Stomach (tissue), 9 donors: ENCODE measurements around the gene RNF5. TPM values are rescaled to one million over a fixed set of nuclear protein-coding genes. Genes with fewer than 3 reads are reported as not detected.

ENCODE experiments used
- DNase-seq, 2 donors: peaks; one replicate each; pipeline versions ENCODE4 v3.0.0 to v3.0.0-alpha.2; 2013 to 2019
- H3K27ac ChIP-seq, 5 donors: fragments of 200-600 bp in 4 of 5; sonication (generic) in 4 of 5; one replicate each; pipeline ENCODE4 v1.5.1; 2013 to 2019; ENCODE audit warnings: mild to moderate bottlenecking in 1 of 5, moderate library complexity in 1 of 5
- H3K27me3 ChIP-seq, 3 donors: fragments of 200-600 bp; sonication (generic); one replicate each; pipeline ENCODE4 v1.5.1; 2017 to 2019; ENCODE audit warnings: mixed run types in 1 of 3
- H3K36me3 ChIP-seq, 4 donors: fragments of 200-600 bp; sonication (generic); 1 replicate in 3 of 4; 2 replicates in 1 of 4; pipeline ENCODE4 v1.5.1; 2016 to 2019
- H3K4me1 ChIP-seq, 4 donors: fragments of 200-600 bp; sonication (generic); one replicate each; pipeline ENCODE4 v1.5.1; 2016 to 2019
- H3K4me3 ChIP-seq, 4 donors: fragments of 200-600 bp; sonication (generic) in 3 of 4; one replicate each; pipeline ENCODE4 v1.5.1; 2016 to 2019; ENCODE audit warnings: mild to moderate bottlenecking in 1 of 4
- H3K9me3 ChIP-seq, 4 donors: fragments of 200-600 bp; sonication (generic); one replicate each; pipeline ENCODE4 v1.5.1; 2016 to 2019
- CTCF ChIP-seq, 7 experiments: fragments of 450-650 bp in 4 of 7; fragments of 200-600 bp in 3 of 7; sonication (generic) in 3 of 7; IDR thresholded peaks; one replicate each; pipeline ENCODE4 v1.5.1; 2016 to 2019; ENCODE audit warnings: antibody characterized with exemption in 7 of 7, control low read depth in 2 of 7, mild to moderate bottlenecking in 1 of 7
- EP300 ChIP-seq: sonication (generic); formaldehyde crosslinking; IDR thresholded peaks from one replicate; pipeline ENCODE4 v1.6.1; 2017; ENCODE audit warnings: antibody characterized with exemption
- POLR2A ChIP-seq, 4 donors: fragments of 450-650 bp; IDR thresholded peaks; one replicate each; pipeline ENCODE4 v1.6.1; 2016; ENCODE audit warnings: antibody characterized with exemption in 4 of 4, control low read depth in 2 of 4, mild to moderate bottlenecking in 1 of 4, moderate library complexity in 1 of 4
- POLR2AphosphoS5 ChIP-seq, 3 donors: sonication (generic); formaldehyde crosslinking; IDR thresholded peaks; one replicate each; pipeline ENCODE4 v1.6.1; 2016; ENCODE audit warnings: antibody characterized with exemption in 3 of 3
- WGBS, 5 donors: extraction: QIAGEN DNeasy Blood & Tissue Kit in 3 of 5; methylation state at CpG; one replicate each; pipeline versions ENCODE4 v1.1.5 to v1.1.7; 2013 to 2018; 5-methylcytosine and 5-hydroxymethylcytosine counted together
- intact Hi-C: fragments of 100-400 bp; cut with DNase I; formaldehyde crosslinking; loops from one replicate; pipeline ENCODE4 v1.15.1; 2023; ENCODE audit warnings: low total_unique reads
- polyA plus RNA-seq, 3 donors: library from polyadenylated mRNA; stranded (reverse); fragments of 200-250 nt; gene quantifications; one replicate each; pipeline ENCODE4 v1.2.3, GENCODE V29; 2013
- total RNA-seq, 5 donors: library from RNA; depleted of rRNA; stranded (reverse); fragments of >200 nt; gene quantifications; one replicate each; pipeline versions ENCODE4 v1.1.0 to v1.2.3, GENCODE V29; 2014 to 2016
- donor health status: healthy with polysubstance abuse.
- donor health status: Bipolar disorder and iron deficiency.
- donor health status: healthy.

The RNF5 gene
- total and polyA plus RNA-seq, 8 donors, result 22.6 to 107 (median 66.0) TPM

GRCh38 chr6:32167154-32167760, 10.9 kb upstream of the RNF5 start:
- peaks cover 42 to 84% (median 81%) of the 10 kb centered on the region in 4 donors for H3K36me3 ChIP-seq
- 53 to 79% (median 64%) methylated on average over 24 to 32 of the region's 32 CpGs for WGBS, 5 donors
- TF ChIP-seq POLR2A (IDR thresholded peaks at IDR 0.05), result no peak
- no peak for TF ChIP-seq POLR2AphosphoS5 (IDR thresholded peaks at IDR 0.05)
- TF ChIP-seq EP300, result no peak
- no peak for TF ChIP-seq CTCF (IDR thresholded peaks at IDR 0.05)

GRCh38 chr6:32167761-32168262, 10.4 kb upstream of the RNF5 start:
- peak overlapping the region; percentile 28 to 75 (median 69) for H3K27ac ChIP-seq
- H3K9me3 ChIP-seq, result no peaks in the 10 kb centered on the region
- no peak overlapping the region for H3K4me3 ChIP-seq
- no peaks in the 10 kb centered on the region for H3K27me3 ChIP-seq
- WGBS, 5 donors, result 27 to 41% (median 36%) methylated on average over 6 of the region's 6 CpGs
- peaks cover 29 to 54% (median 37%) of the 10 kb centered on the region in 4 donors for H3K4me1 ChIP-seq
- DNase-seq, result peak in 1 of 2 donors; percentile 65
- TF ChIP-seq EP300, result no peak
- no peak for TF ChIP-seq POLR2A (IDR thresholded peaks at IDR 0.05)
- TF ChIP-seq POLR2AphosphoS5 (IDR thresholded peaks at IDR 0.05), result no peak
- no peak for TF ChIP-seq CTCF (IDR thresholded peaks at IDR 0.05)
- intact Hi-C loops, result no loop called here
- H3K36me3 ChIP-seq, result peaks cover 42 to 78% (median 76%) of the 10 kb centered on the region in 4 donors

More at GRCh38 chr6:32167154-32167760, 10.9 kb upstream of the RNF5 start:
- H3K9me3 ChIP-seq, result no peaks in the 10 kb centered on the region
- no peak overlapping the region for H3K4me3 ChIP-seq
- no peak for DNase-seq
- no peaks in the 10 kb centered on the region for H3K27me3 ChIP-seq
- intact Hi-C loops, result no loop called here
- peak overlapping the region; percentile 28 to 75 (median 69) for H3K27ac ChIP-seq
- H3K4me1 ChIP-seq, result peaks cover 24 to 49% (median 36%) of the 10 kb centered on the region in 4 donors

GRCh38 chr6:32168350-32168749, 9.9 kb upstream of the RNF5 start:
- Histone ChIP-seq H3K27ac (peak overlapping the region; percentile 39 to 75 (median 69)), H3K9me3 (no peaks in the 10 kb centered on the region), H3K4me3 (no peak overlapping the region), H3K27me3 (no peaks in the 10 kb centered on the region), H3K4me1 (peaks cover 34 to 54% (median 40%) of the 10 kb centered on the region in 4 donors), H3K36me3 (peaks cover 42 to 73% (median 71%) of the 10 kb centered on the region in 4 donors)
- no peak for TF ChIP-seq POLR2A (IDR thresholded peaks at IDR 0.05)
- intact Hi-C loops, result no loop called here
- DNase-seq, result no peak
- WGBS, 5 donors, result 37 to 63% (median 55%) methylated on average over 2 of the region's 2 CpGs

GRCh38 chr6:32168807-32169591, 9.2 kb upstream of the RNF5 start:
- 59 to 69% (median 65%) methylated on average over 10 to 11 of the region's 11 CpGs for WGBS, 5 donors
- intact Hi-C loops, result no loop called here
- Histone ChIP-seq H3K36me3 (peaks cover 42 to 69% (median 67%) of the 10 kb centered on the region in 4 donors), H3K9me3 (no peaks in the 10 kb centered on the region), H3K4me3 (no peak overlapping the region), H3K4me1 (peaks cover 37 to 59% (median 43%) of the 10 kb centered on the region in 4 donors), H3K27me3 (no peaks in the 10 kb centered on the region), H3K27ac (peak overlapping the region; percentile 39 to 75 (median 69))
- TF ChIP-seq CTCF (IDR thresholded peaks at IDR 0.05) (no peak), EP300 (no peak), POLR2A (IDR thresholded peaks at IDR 0.05) (no peak), POLR2AphosphoS5 (IDR thresholded peaks at IDR 0.05) (no peak)
- DNase-seq, result no peak
